KMS-11 (cell line): Measurements from ENCODE around the gene G6PC1.
"Not testable (repeated sequence)": the region's sequence is repeated elsewhere in the genome, so short reads cannot be mapped to it uniquely, and the experiment has no call there.

ENCODE experiments used
- H2AFZ ChIP-seq: fragments of 200-600 bp; sonication (generic); 2 replicates; pipeline ENCODE4 v1.6.1; 2016; ENCODE audit warnings: antibody characterized with exemption, mixed run types, low read depth
- H3K27ac ChIP-seq: fragments of 200-600 bp; sonication (generic); 2 replicates; pipeline ENCODE4 v1.6.1; 2016; ENCODE audit warnings: mild to moderate bottlenecking, mixed run types
- H3K27me3 ChIP-seq: fragments of 200-600 bp; sonication (generic); 2 replicates; pipeline ENCODE4 v1.6.1; 2017; ENCODE audit warnings: mild to moderate bottlenecking, low read depth, mixed run types, moderate library complexity; ENCODE audit not compliant: insufficient read depth
- H3K36me3 ChIP-seq: fragments of 200-600 bp; sonication (generic); 2 replicates; pipeline ENCODE4 v1.6.1; 2017; ENCODE audit warnings: mild to moderate bottlenecking, mixed run types; ENCODE audit not compliant: insufficient read depth
- H3K4me1 ChIP-seq: fragments of 200-600 bp; sonication (generic); 2 replicates; pipeline ENCODE4 v1.6.1; 2016; ENCODE audit warnings: mild to moderate bottlenecking, low read depth, mixed run types; ENCODE audit not compliant: poor library complexity, severe bottlenecking
- H3K4me2 ChIP-seq: fragments of 200-600 bp; sonication (generic); 2 replicates; pipeline ENCODE4 v1.7.0; 2016; ENCODE audit warnings: mild to moderate bottlenecking, mixed run types
- H3K4me3 ChIP-seq: fragments of 200-600 bp; sonication (generic); IDR thresholded peaks from 2 replicates; pipeline ENCODE4 v1.6.1; 2017; ENCODE audit warnings: low read depth, low read length, mixed read lengths; ENCODE audit not compliant: insufficient read depth
- H3K79me2 ChIP-seq: fragments of 200-600 bp; sonication (generic); 2 replicates; pipeline ENCODE4 v1.6.1; 2016; ENCODE audit warnings: low read depth, mixed run types; ENCODE audit not compliant: insufficient read depth
- H3K9ac ChIP-seq: fragments of 200-600 bp; sonication (generic); 2 replicates; pipeline ENCODE4 v1.6.1; 2016; ENCODE audit warnings: mild to moderate bottlenecking, mixed run types
- H4K20me1 ChIP-seq: fragments of 200-600 bp; sonication (generic); 2 replicates; pipeline ENCODE4 v1.6.1; 2016; ENCODE audit warnings: mild to moderate bottlenecking, mixed run types; ENCODE audit not compliant: insufficient read depth
- CTCF ChIP-seq: fragments of 200-600 bp; sonication (generic); conservative IDR thresholded peaks from 2 replicates; pipeline ENCODE4 v1.6.1; 2017; ENCODE audit warnings: low read depth, mild to moderate bottlenecking, antibody characterized with exemption, low read length, moderate library complexity, mixed read lengths

The G6PC1 gene

GRCh38 chr17:42894283-42895184, 6.1 kb upstream of the G6PC1 start:
- H3K4me3 ChIP-seq, result no peak overlapping the region

GRCh38 chr17:42895185-42895555, 5.4 kb upstream of the G6PC1 start:
- Histone ChIP-seq H3K79me2 (no peaks in the 10 kb centered on the region), H3K9ac (no peak overlapping the region), H3K4me3 (no peak overlapping the region), H3K27me3 (no peaks in the 10 kb centered on the region; the same call in 1 of the 2 replicates), H3K36me3 (no peaks in the 10 kb centered on the region), H3K4me2 (no peak overlapping the region), H2AFZ (no peak overlapping the region), H3K27ac (no peak overlapping the region), H3K4me1 (no peaks in the 10 kb centered on the region), H4K20me1 (no peaks in the 10 kb centered on the region)
- TF ChIP-seq CTCF, result no peak

More at GRCh38 chr17:42894283-42895184, 6.1 kb upstream of the G6PC1 start:
- Histone ChIP-seq H3K27me3 (no peaks in the 10 kb centered on the region; the same call in 1 of the 2 replicates), H4K20me1 (no peaks in the 10 kb centered on the region), H3K27ac (no peak overlapping the region), H3K9ac (no peak overlapping the region), H3K79me2 (no peaks in the 10 kb centered on the region), H3K4me2 (no peak overlapping the region), H2AFZ (no peak overlapping the region), H3K36me3 (no peaks in the 10 kb centered on the region), H3K4me1 (no peaks in the 10 kb centered on the region)
- TF ChIP-seq CTCF, result no peak

GRCh38 chr17:42898147-42898811, 2.3 kb upstream of the G6PC1 start:
- no peak for TF ChIP-seq CTCF
- Histone ChIP-seq H3K4me1 (no peaks in the 10 kb centered on the region), H3K4me2 (no peak overlapping the region), H2AFZ (no peak overlapping the region), H3K4me3 (no peak overlapping the region), H3K27ac (no peak overlapping the region), H3K36me3 (no peaks in the 10 kb centered on the region), H4K20me1 (no peaks in the 10 kb centered on the region), H3K9ac (no peak overlapping the region), H3K27me3 (no peaks in the 10 kb centered on the region; the same call in 1 of the 2 replicates), H3K79me2 (no peaks in the 10 kb centered on the region)

- H4K20me1 ChIP-seq, H3K4me3 ChIP-seq, H3K27me3 ChIP-seq, H2AFZ ChIP-seq, H3K4me2 ChIP-seq, H3K27ac ChIP-seq, H3K4me1 ChIP-seq, H3K79me2 ChIP-seq, H3K9ac ChIP-seq, H3K36me3 ChIP-seq: not testable (repeated sequence)
Observed at GRCh38 chr17:42899981-42900380, 618 bp upstream of the G6PC1 start.
